ENCODE measurements around the gene PCGF5.
"Not testable (repeated sequence)": the region's sequence is repeated elsewhere in the genome, so short reads cannot be mapped to it uniquely, and the experiment has no call there.

The PCGF5 gene

GRCh38 chr10:91210014-91210413 lies 10.4 kb upstream of the PCGF5 start:
- DNase-seq (ENCODE audit: low read depth) = no peak

GRCh38 chr10:91210435-91210834 lies 10.0 kb upstream of the PCGF5 start:
- DNase-seq (ENCODE audit: low read depth) = no peak

DNA sequence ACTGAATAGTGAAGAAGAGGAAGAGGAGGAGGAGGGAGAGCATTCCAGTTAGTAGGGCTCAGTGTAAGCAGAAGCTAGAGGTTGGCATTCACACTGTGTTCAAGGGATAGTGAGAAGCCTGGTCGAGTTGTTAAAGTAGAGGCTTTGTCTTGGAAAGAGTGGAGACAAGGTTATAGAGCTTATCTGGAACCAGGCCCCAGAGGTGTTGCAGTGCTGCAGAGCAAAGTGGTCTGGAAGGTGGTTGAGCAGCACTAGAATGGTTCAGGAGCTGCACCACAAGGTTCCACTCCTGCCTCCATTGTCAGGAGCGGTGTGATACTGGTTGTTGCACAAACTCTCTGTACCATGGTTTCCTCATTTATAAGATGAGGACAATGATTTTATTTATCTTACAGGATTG lies 8.8 kb upstream of the PCGF5 start:
- no peak for DNase-seq (ENCODE audit: low read depth)

- no peak for DNase-seq (ENCODE audit: low read depth)
Measured at GRCh38 chr10:91214911-91215310, 5.6 kb upstream of the PCGF5 start.

DNA sequence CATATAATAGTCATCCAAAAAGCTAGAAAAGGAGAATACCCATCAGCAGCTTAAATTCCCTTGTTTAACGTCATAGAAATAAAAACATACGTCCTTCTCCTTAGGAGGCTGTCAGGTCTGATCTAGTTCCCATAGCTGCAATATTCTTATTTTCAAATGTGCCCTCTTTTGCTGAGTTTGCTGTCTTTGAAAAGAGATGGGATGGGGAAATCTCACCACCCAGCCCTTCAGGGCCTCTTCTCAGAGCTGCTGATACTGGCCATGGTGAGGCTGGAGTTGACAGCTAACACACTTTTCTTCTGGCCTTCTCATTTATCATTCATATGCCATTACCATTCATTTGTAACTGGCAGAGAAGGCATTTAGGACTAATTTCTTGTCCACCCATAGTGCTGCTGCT lies 5.1 kb upstream of the PCGF5 start:
- no peak for DNase-seq (ENCODE audit: low read depth)

- DNase-seq (ENCODE audit: low read depth) = no peak
Measured at GRCh38 chr10:91219371-91220193, 881 bp upstream of the PCGF5 start.

GRCh38 chr10:91220954-91221675 lies 652 bp downstream of the PCGF5 start:
- no peak for DNase-seq (ENCODE audit: low read depth)

GRCh38 chr10:91226093-91226492 lies 5.6 kb downstream of the PCGF5 start:
- DNase-seq (ENCODE audit: low read depth) = no peak

DNA sequence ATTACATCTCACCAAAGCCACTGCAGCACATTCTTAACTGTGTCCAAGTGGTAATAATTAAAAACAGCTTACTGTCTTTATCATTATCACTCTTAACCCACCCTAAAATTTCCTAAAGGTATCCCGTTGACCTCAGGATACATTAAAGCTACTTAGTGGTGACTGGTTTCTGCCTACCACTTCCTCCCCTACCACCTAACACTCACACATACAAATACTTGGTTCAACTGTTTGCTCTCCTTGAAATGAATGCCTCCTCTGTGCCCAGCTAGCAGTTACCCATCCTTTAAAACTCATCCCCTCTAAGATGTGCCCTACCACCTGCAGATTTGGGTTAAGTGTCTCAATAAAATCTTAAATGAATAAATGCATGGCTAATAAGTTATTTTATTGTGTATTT lies 7.1 kb downstream of the PCGF5 start:
- DNase-seq (ENCODE audit: low read depth) = no peak

DNA sequence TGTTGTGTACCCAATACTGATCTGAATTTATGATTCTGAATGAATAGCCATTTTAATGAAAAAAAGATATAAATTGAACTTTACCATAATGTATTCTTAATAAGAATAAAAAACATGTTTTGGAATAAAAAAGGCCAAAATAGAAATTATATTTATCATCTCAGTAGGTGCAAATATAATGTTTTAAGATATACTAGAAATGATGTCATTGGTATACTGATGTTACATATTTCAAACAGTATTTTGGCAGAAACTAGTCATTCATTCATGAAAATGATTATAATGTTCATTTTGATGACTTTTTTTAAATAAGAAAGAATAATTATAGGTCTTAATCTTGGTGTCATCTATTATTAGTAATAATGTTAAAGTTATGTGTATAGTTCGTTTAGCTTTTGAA lies 9.2 kb downstream of the PCGF5 start:
- DNase-seq (ENCODE audit: low read depth) = no peak

- no peak for DNase-seq (ENCODE audit: low read depth)
Measured at GRCh38 chr10:91238191-91238590, 17.7 kb downstream of the PCGF5 start.

DNA sequence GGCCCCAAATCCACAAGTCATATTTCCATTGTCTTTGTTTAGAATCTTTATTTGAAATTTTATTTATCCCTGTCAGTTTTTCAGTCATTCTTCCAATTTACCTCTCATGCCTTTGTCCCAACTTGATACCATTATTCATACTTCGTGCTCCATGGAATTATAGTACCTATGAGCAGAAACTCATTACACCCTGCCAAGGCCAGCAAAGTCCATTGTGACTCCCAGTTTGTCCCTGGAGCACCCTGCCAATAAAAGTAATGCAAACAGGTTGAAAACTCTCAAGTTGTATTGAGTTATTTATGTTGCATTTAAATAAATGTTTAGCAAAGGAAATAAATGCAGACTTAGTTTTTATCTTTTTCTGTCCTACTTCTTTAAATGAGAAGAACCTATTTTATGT lies 19.3 kb downstream of the PCGF5 start:
- no peak for DNase-seq (ENCODE audit: low read depth)

GRCh38 chr10:91242940-91243339 lies 22.5 kb downstream of the PCGF5 start:
- DNase-seq (ENCODE audit: low read depth) = no peak

- DNase-seq (ENCODE audit: low read depth) = peak; percentile 5
Measured at GRCh38 chr10:91247360-91248111, 27.1 kb downstream of the PCGF5 start.

- no peak for DNase-seq (ENCODE audit: low read depth)
Measured at GRCh38 chr10:91249700-91250099, 29.2 kb downstream of the PCGF5 start.

GRCh38 chr10:91250341-91250740 lies 29.9 kb downstream of the PCGF5 start:
- no peak for DNase-seq (ENCODE audit: low read depth)

DNA sequence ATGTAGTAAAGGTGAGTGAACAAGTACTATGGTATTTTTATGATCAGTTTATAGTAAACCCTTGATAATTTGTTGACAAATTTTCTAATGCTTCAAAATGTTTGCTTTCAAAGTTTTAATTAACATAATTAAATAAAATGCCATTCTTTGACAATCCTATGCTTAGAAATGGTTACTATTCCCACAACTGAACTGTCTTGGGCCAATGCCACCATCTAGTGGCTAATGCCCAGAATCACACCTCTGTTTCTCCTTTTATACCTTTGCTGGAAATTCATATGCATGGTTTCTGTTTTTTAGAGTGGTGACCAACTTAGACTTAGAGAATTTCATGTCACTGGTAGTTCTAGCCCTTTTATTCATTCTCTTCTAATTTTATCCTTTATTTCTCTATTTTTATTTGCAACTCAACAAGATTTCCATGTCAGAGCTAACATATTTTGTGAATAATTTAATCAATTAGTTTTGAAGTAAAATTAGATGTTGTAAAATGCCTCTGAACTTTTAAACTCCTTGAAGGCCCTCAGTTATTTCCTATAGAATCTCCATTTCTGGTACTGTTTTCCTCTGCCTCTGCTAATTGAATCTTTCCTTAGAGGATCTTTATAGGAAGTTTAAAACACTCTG lies 31.1 kb downstream of the PCGF5 start:
- peak; percentile 45 for DNase-seq (ENCODE audit: low read depth)

DNA sequence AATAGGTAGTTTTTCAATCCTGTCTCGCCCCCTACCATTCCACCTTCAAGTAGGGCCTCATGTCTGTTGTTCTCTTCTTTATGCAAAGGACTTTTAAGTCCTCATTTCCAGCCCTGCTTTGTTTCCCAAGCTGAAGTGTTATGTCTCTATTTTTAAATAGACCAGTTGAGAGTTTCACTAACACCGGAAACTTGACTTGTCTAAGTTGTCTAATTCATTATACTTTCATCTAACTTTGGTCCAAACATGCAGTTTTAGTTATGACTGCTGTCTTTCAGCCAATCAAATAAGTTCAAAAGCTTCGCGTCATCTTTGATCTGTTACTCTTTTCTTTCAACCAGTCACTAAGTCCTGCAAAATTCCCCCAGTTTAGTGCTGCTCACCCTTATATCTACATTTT lies 32.8 kb downstream of the PCGF5 start:
- no peak for DNase-seq (ENCODE audit: low read depth)

DNA sequence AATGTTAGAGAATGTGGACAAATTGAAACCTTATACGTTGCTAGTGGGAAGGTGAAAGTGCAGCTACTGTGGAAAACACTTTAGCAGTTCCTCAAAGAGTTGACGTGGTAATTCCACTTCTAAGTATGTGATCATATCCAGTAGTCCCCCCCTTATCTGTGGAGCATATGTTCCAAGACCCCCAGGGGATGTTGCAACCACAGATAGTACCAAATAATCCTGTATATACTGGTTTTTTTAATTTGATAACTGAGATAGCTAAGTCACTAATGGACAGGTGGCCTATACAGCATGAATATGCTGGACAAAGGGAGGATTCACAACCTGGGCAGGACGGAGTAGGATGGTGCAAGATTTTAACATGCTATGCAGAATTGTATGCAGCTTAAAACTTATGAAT lies 36.8 kb downstream of the PCGF5 start:
- DNase-seq (ENCODE audit: low read depth) = no peak

DNA sequence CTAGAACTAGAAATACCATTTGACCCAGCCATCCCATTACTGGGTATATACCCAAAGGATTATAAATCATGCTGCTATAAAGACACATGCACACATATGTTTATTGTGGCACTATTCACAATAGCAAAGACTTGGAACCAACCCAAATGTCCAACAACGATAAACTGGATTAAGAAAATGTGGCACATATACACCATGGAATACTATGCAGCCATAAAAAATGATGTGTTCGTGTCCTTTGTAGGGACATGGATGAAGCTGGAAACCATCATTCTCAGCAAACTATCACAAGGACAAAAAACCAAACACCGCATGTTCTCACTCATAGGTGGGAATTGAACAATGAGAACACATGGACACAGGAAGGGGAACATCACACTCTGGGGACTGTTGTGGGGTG lies 40.0 kb downstream of the PCGF5 start:
- DNase-seq (ENCODE audit: low read depth) = not testable (repeated sequence)

- DNase-seq (ENCODE audit: low read depth) = no peak
Measured at GRCh38 chr10:91271886-91272285, 51.4 kb downstream of the PCGF5 start.

DNA sequence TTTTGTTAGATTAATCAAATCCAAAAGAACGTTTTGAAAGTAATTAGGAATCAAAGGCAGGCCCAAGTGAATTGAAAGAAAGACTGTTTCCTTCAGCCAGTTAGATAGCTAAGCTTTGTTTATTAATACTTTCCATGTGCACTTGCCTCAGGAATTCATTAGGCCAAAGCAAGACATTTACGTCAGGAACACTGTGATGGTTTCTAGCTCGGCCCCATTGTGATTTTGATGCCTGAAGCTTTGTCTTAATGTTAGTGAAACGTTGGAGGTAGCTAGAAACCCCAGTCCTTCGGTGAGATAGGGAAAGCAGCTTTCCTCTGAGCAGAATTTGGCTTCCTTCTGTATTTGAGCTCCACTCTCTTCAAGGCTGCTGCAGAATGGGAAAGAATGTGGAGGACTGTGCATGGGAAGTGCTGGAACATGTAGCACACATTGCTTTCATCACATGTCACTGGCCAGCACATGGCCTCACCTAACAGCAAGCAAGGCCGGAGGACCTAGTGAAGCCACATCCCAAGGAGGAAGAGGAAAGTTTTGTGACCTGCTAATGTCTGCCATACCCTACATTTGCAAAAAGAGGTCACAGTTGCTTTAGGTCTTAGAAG lies 64.1 kb downstream of the PCGF5 start:
- no peak for DNase-seq (ENCODE audit: low read depth)

Measured in fibroblast of the conjunctiva (primary cell).